CD4-positive, alpha-beta T cell (primary cell): ENCODE measurements around the gene UXS1. TPM values are rescaled to one million over a fixed set of nuclear protein-coding genes. Genes with fewer than 3 reads are reported as not detected.
A peak's percentile ranks its signal among the peaks of the same experiment; 100 is the strongest.

Experiments used
- ATAC-seq: fragments of 200-7000 bp; cut with Tn5 transposase; one replicate; pipeline ENCODE4 v1.10.0; 2022; ENCODE audit warnings: mild to moderate bottlenecking; ENCODE audit not compliant: poor library complexity
- CTCF ChIA-PET: fragments of 350-600 bp; sonication (Branson Sonifier 250); formaldehyde crosslinking; loops from one replicate; lab custom pipeline; 2021; ENCODE audit warnings: antibody characterized with exemption, inconsistent platforms; lab: Charles Lee
- POLR2A ChIA-PET: fragments of 350-600 bp; sonication (Branson Sonifier 250); formaldehyde crosslinking; loops from one replicate; lab custom pipeline; 2021; ENCODE audit warnings: antibody characterized with exemption, inconsistent platforms; lab: Charles Lee
- DNase-seq, 14 experiments: peaks; one replicate each; pipeline ENCODE4 v3.0.0-alpha.2; 2013 to 2020; ENCODE audit warnings: mixed read lengths in 2 of 14
- H3K27ac ChIP-seq, 2 donors: one replicate each; pipeline versions ENCODE4 v1.5.1 to v1.7.0; 2013; ENCODE audit warnings: low read length in 2 of 2, low read depth in 1 of 2, mild to moderate bottlenecking in 1 of 2
- H3K27me3 ChIP-seq, 2 experiments: 1 replicate in 1 of 2; 2 replicates in 1 of 2; pipeline versions ENCODE4 v1.6.1 to v1.7.0; 2013; ENCODE audit warnings: low read length in 2 of 2, control low read depth in 1 of 2, mild to moderate bottlenecking in 1 of 2, moderate library complexity in 1 of 2; ENCODE audit not compliant: insufficient read depth in 2 of 2, control insufficient read depth in 1 of 2
- H3K36me3 ChIP-seq: one replicate; pipeline ENCODE4 v1.6.1; 2013; ENCODE audit warnings: low read length, control low read depth; ENCODE audit not compliant: insufficient read depth
- H3K4me1 ChIP-seq: one replicate; pipeline ENCODE4 v1.6.1; 2013; ENCODE audit warnings: low read length, control low read depth; ENCODE audit not compliant: insufficient read depth
- H3K4me3 ChIP-seq: one replicate; pipeline ENCODE4 v1.5.1; 2013; ENCODE audit warnings: mild to moderate bottlenecking, low read length, moderate library complexity
- H3K9me3 ChIP-seq, 2 experiments: 1 replicate in 1 of 2; 2 replicates in 1 of 2; pipeline versions ENCODE4 v1.6.1 to v1.7.0; 2013; ENCODE audit warnings: low read length in 2 of 2, mild to moderate bottlenecking in 2 of 2, control low read depth in 1 of 2, moderate library complexity in 1 of 2; ENCODE audit not compliant: control insufficient read depth in 1 of 2, insufficient read depth in 1 of 2
- H3K27ac Mint-ChIP-seq: one replicate; pipeline ENCODE4 v1.8.0; 2020; ENCODE audit warnings: mixed read lengths
- H3K27me3 Mint-ChIP-seq: one replicate; pipeline ENCODE4 v1.8.0; 2021; ENCODE audit warnings: mixed read lengths
- H3K36me3 Mint-ChIP-seq: one replicate; pipeline ENCODE4 v1.8.0; 2021; ENCODE audit warnings: low read depth, mixed read lengths
- H3K4me1 Mint-ChIP-seq: one replicate; pipeline ENCODE4 v1.8.0; 2021; ENCODE audit warnings: low read depth, mixed read lengths
- H3K4me3 Mint-ChIP-seq: one replicate; pipeline ENCODE4 v1.8.0; 2020; ENCODE audit warnings: mild to moderate bottlenecking, mixed read lengths
- H3K9me3 Mint-ChIP-seq: one replicate; pipeline ENCODE4 v1.8.0; 2020; ENCODE audit warnings: mixed read lengths
- intact Hi-C, 2 experiments: fragments of 100-400 bp; cut with DNase I in 1 of 2; cut with micrococcal nuclease in 1 of 2; formaldehyde crosslinking; loops; one replicate each; pipeline versions ENCODE4 v1.15.1 to v1.9.0; 2023 to 2025; cut with DNase I, micrococcal nuclease
- total RNA-seq, 174 experiments: library from RNA in 2 of 174; stranded (reverse) in 2 of 174; gene quantifications; one replicate each; pipeline ENCODE4 v1.2.3 and lab custom pipeline; 2021 to 2026
- TF ChIP-seq, protein P1 (sequence below): fragments of 200-600 bp; IDR thresholded peaks from one replicate; pipeline ENCODE4 v1.8.0; 2022; ENCODE audit warnings: antibody characterized with exemption, mild to moderate bottlenecking

The UXS1 gene
- total RNA-seq, 2 experiments from 2014 or later = 59.3 to 67.1 TPM

- Mint-ChIP-seq H3K27ac (peak overlapping the region; percentile 24), H3K9me3 (no peaks in the 10 kb centered on the region), H3K4me3 (peak overlapping the region; percentile 64), H3K36me3 (no peaks in the 10 kb centered on the region), H3K27me3 (no peaks in the 10 kb centered on the region), H3K4me1 (peaks cover 73% of the 10 kb centered on the region)
- H3K9me3 ChIP-seq = peaks cover 0 to 3% of the 10 kb centered on the region in 2 experiments
- ATAC-seq = peak; percentile 45
- H3K4me1 ChIP-seq = peaks cover 57% of the 10 kb centered on the region
- H3K27ac ChIP-seq = no peak overlapping the region
- no peaks in the 10 kb centered on the region for H3K27me3 ChIP-seq
- no peak overlapping the region for H3K4me3 ChIP-seq
- intact Hi-C loops = loop anchor here in 1 of 2 experiments (5.0 kb wide), 1 partner anchor 34 kb away; no protein-coding TSS in a partner anchor
- ChIA-PET POLR2A (interaction anchor here (0.6 to 2.8 kb wide), 5 partner anchors 41 to 190 kb away, joined by 3 to 13 read pairs (median 3); no protein-coding TSS in a partner anchor), CTCF (no interaction called here)
- peak in 4 of 14 experiments; percentile 34 to 61 (median 42) for DNase-seq
- H3K36me3 ChIP-seq = no peaks in the 10 kb centered on the region
- TF ChIP-seq, protein P1, sequence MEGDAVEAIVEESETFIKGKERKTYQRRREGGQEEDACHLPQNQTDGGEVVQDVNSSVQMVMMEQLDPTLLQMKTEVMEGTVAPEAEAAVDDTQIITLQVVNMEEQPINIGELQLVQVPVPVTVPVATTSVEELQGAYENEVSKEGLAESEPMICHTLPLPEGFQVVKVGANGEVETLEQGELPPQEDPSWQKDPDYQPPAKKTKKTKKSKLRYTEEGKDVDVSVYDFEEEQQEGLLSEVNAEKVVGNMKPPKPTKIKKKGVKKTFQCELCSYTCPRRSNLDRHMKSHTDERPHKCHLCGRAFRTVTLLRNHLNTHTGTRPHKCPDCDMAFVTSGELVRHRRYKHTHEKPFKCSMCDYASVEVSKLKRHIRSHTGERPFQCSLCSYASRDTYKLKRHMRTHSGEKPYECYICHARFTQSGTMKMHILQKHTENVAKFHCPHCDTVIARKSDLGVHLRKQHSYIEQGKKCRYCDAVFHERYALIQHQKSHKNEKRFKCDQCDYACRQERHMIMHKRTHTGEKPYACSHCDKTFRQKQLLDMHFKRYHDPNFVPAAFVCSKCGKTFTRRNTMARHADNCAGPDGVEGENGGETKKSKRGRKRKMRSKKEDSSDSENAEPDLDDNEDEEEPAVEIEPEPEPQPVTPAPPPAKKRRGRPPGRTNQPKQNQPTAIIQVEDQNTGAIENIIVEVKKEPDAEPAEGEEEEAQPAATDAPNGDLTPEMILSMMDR = no peak
Measured at GRCh38 chr2:106053116-106053515, 141.0 kb downstream of the UXS1 start.

GRCh38 chr2:106044859-106045258 lies 149.2 kb downstream of the UXS1 start:
- TF ChIP-seq, protein P1 = no peak

GRCh38 chr2:106044021-106044420 lies 150.1 kb downstream of the UXS1 start:
- Mint-ChIP-seq H3K27me3 (no peaks in the 10 kb centered on the region), H3K4me1 (peaks cover 6% of the 10 kb centered on the region), H3K27ac (no peak overlapping the region), H3K36me3 (no peaks in the 10 kb centered on the region), H3K4me3 (no peak overlapping the region), H3K9me3 (no peaks in the 10 kb centered on the region)
- Histone ChIP-seq H3K36me3 (no peaks in the 10 kb centered on the region), H3K4me1 (no peaks in the 10 kb centered on the region), H3K27ac (no peak overlapping the region), H3K27me3 (no peaks in the 10 kb centered on the region), H3K9me3 (no peaks in the 10 kb centered on the region), H3K4me3 (no peak overlapping the region)
- no peak for DNase-seq
- ChIA-PET CTCF (no interaction called here), POLR2A (no interaction called here)
- no peak for ATAC-seq
- TF ChIP-seq, protein P1 = no peak
- intact Hi-C loops = no loop called here

More at GRCh38 chr2:106044859-106045258, 149.2 kb downstream of the UXS1 start:
- Mint-ChIP-seq H3K27ac (no peak overlapping the region), H3K36me3 (no peaks in the 10 kb centered on the region), H3K9me3 (no peaks in the 10 kb centered on the region), H3K4me1 (peaks cover 11% of the 10 kb centered on the region), H3K27me3 (no peaks in the 10 kb centered on the region), H3K4me3 (no peak overlapping the region)
- H3K4me3 ChIP-seq = no peak overlapping the region
- DNase-seq (no peak), ATAC-seq (no peak)
- H3K36me3 ChIP-seq = no peaks in the 10 kb centered on the region
- H3K27me3 ChIP-seq = no peaks in the 10 kb centered on the region
- ChIA-PET CTCF (no interaction called here), POLR2A (no interaction called here)
- peaks cover 3% of the 10 kb centered on the region for H3K4me1 ChIP-seq
- intact Hi-C loops = no loop called here
- no peak overlapping the region for H3K27ac ChIP-seq
- H3K9me3 ChIP-seq = no peaks in the 10 kb centered on the region
